Prostate gland (tissue), 2 donors: ENCODE results near the gene ADRM1. TPM values are rescaled to one million over a fixed set of nuclear protein-coding genes. Genes with fewer than 3 reads are reported as not detected.

Experiments used
- DNase-seq: peaks from one replicate; pipeline ENCODE4 v3.0.0-alpha.2; 2019; ENCODE audit warnings: low spot score
- H3K27ac ChIP-seq, 2 donors: fragments of 200-600 bp; sonication (generic); 2 replicates each; pipeline ENCODE4 v1.5.1; 2017 to 2019
- H3K27me3 ChIP-seq: fragments of 200-600 bp; sonication (generic); replicated peaks from 2 replicates; pipeline ENCODE4 v1.5.1; 2019; ENCODE audit not compliant: insufficient read depth
- H3K36me3 ChIP-seq, 2 donors: fragments of 200-600 bp; sonication (generic); 1 replicate in 1 of 2; 2 replicates in 1 of 2; pipeline versions ENCODE4 v1.5.1 to v1.8.1; 2017 to 2019
- H3K4me1 ChIP-seq: fragments of 200-600 bp; sonication (generic); replicated peaks from 2 replicates; pipeline ENCODE4 v1.5.1; 2019
- H3K4me3 ChIP-seq, 2 donors: fragments of 200-600 bp; sonication (generic); 2 replicates each; pipeline ENCODE4 v1.5.1; 2017 to 2019
- H3K9me3 ChIP-seq: fragments of 200-600 bp; sonication (generic); 2 replicates; pipeline ENCODE4 v1.5.1; 2017
- CTCF ChIP-seq, 4 experiments: fragments of 200-600 bp in 2 of 4; fragments of 450-650 bp in 2 of 4; sonication (generic) in 2 of 4; IDR thresholded peaks; 1 replicate in 3 of 4; 2 replicates in 1 of 4; pipeline ENCODE4 v1.5.1; 2016 to 2019; ENCODE audit warnings: antibody characterized with exemption in 4 of 4, mild to moderate bottlenecking in 2 of 4, moderate library complexity in 2 of 4
- POLR2A ChIP-seq: fragments of 450-650 bp; IDR thresholded peaks from one replicate; pipeline ENCODE4 v1.6.1; 2016; ENCODE audit warnings: antibody characterized with exemption, mild to moderate bottlenecking
- POLR2AphosphoS5 ChIP-seq: sonication (generic); formaldehyde crosslinking; IDR thresholded peaks from one replicate; pipeline ENCODE4 v1.6.1; 2017; ENCODE audit warnings: antibody characterized with exemption
- WGBS: methylation state at CpG from one replicate; pipeline ENCODE4 v1.1.5; 2018; 5-methylcytosine and 5-hydroxymethylcytosine counted together
- intact Hi-C: fragments of 100-400 bp; cut with DNase I; formaldehyde crosslinking; loops from one replicate; pipeline ENCODE4 v1.14.2; 2022
- total RNA-seq, 2 donors: library from RNA; depleted of rRNA; stranded (reverse); fragments of >200 nt; gene quantifications; one replicate each; pipeline ENCODE4 v1.1.0, GENCODE V29; 2016

Gene ADRM1
- total RNA-seq, 2 donors from 2014 or later = 149 to 207 TPM

- intact Hi-C loops = no loop called here
- no peak overlapping the region for H3K27ac ChIP-seq
- WGBS = 69% methylated on average over 20 of the region's 20 CpGs
- no peak for TF ChIP-seq POLR2AphosphoS5
- no peak for TF ChIP-seq CTCF (IDR thresholded peaks at IDR 0.05)
- no peak for TF ChIP-seq POLR2A
- DNase-seq = no peak
- no peaks in the 10 kb centered on the region for H3K4me1 ChIP-seq
- no peaks in the 10 kb centered on the region for H3K9me3 ChIP-seq
- peaks cover 0 to 6% of the 10 kb centered on the region in 2 donors for H3K36me3 ChIP-seq
- H3K4me3 ChIP-seq = no peak overlapping the region
- H3K27me3 ChIP-seq = no peaks in the 10 kb centered on the region
Measured at GRCh38 chr20:62258499-62259293, 44.1 kb upstream of the ADRM1 start.

GRCh38 chr20:62259294-62259565, 43.6 kb upstream of the ADRM1 start:
- 95% methylated on average over 8 of the region's 8 CpGs for WGBS
- intact Hi-C loops = no loop called here
- Histone ChIP-seq H3K4me3 (no peak overlapping the region), H3K27ac (no peak overlapping the region), H3K4me1 (no peaks in the 10 kb centered on the region), H3K9me3 (no peaks in the 10 kb centered on the region), H3K36me3 (peaks cover 0 to 6% of the 10 kb centered on the region in 2 donors), H3K27me3 (no peaks in the 10 kb centered on the region)
- no peak for DNase-seq
- TF ChIP-seq POLR2AphosphoS5 (no peak), CTCF (IDR thresholded peaks at IDR 0.05) (no peak), POLR2A (no peak)

- TF ChIP-seq POLR2AphosphoS5 = no peak
- no peak for TF ChIP-seq CTCF (IDR thresholded peaks at IDR 0.05)
- no peak for TF ChIP-seq POLR2A
- Histone ChIP-seq H3K27me3 (no peaks in the 10 kb centered on the region), H3K36me3 (peaks cover 0 to 5% of the 10 kb centered on the region in 2 donors), H3K4me3 (no peak overlapping the region), H3K27ac (no peak overlapping the region), H3K4me1 (no peaks in the 10 kb centered on the region), H3K9me3 (no peaks in the 10 kb centered on the region)
- 95% methylated on average over 10 of the region's 10 CpGs for WGBS
- intact Hi-C loops = no loop called here
- no peak for DNase-seq
Measured at GRCh38 chr20:62262064-62262463, 40.7 kb upstream of the ADRM1 start.

GRCh38 chr20:62263396-62263795, 39.4 kb upstream of the ADRM1 start:
- no peak for TF ChIP-seq POLR2A
- TF ChIP-seq CTCF (IDR thresholded peaks at IDR 0.05) = no peak
- no peak for TF ChIP-seq POLR2AphosphoS5
- Histone ChIP-seq H3K9me3 (no peaks in the 10 kb centered on the region), H3K36me3 (peaks cover 0 to 5% of the 10 kb centered on the region in 2 donors), H3K4me3 (no peak overlapping the region), H3K4me1 (no peaks in the 10 kb centered on the region), H3K27me3 (no peaks in the 10 kb centered on the region), H3K27ac (no peak overlapping the region)
- WGBS = 97% methylated on average over 14 of the region's 14 CpGs
- no peak for DNase-seq
- intact Hi-C loops = no loop called here

GRCh38 chr20:62265365-62265764, 37.4 kb upstream of the ADRM1 start:
- Histone ChIP-seq H3K9me3 (no peaks in the 10 kb centered on the region), H3K4me3 (no peak overlapping the region), H3K27me3 (no peaks in the 10 kb centered on the region), H3K36me3 (peaks cover 0 to 5% of the 10 kb centered on the region in 2 donors), H3K4me1 (no peaks in the 10 kb centered on the region), H3K27ac (no peak overlapping the region)
- TF ChIP-seq POLR2AphosphoS5 (no peak), POLR2A (no peak), CTCF (IDR thresholded peaks at IDR 0.05) (no peak)
- intact Hi-C loops = no loop called here
- WGBS = 97% methylated on average over 1 of the region's 1 CpG
- no peak for DNase-seq
